C4-2B (cell line): ENCODE measurements around the gene PCF11.

Experiments
- ZFX ChIP-seq: fragments of 450-650 bp; IDR thresholded peaks from 2 replicates; pipeline ENCODE4 v1.6.1; 2017
- TF ChIP-seq, protein P1 (sequence below): fragments of 450-650 bp; conservative IDR thresholded peaks from 2 replicates; pipeline ENCODE4 v1.5.1; 2017; ENCODE audit warnings: mild to moderate bottlenecking

DNA sequence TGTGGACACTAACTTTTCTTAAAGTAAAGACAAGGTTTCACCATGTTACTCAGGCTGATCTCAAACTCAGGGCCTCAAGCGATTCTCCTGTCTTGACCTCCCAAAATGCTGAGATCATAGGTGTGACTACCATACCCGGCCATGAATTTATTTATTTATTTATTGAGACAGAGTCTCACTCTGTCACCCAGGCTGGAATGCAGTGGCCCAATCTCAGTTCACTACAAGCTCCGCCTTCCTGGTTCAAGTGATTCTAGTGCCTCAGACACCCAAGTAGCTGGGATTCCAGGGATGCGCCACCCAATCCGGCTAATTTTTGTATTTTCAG, 29.7 kb upstream of the PCF11 start:
- TF ChIP-seq, protein P1, sequence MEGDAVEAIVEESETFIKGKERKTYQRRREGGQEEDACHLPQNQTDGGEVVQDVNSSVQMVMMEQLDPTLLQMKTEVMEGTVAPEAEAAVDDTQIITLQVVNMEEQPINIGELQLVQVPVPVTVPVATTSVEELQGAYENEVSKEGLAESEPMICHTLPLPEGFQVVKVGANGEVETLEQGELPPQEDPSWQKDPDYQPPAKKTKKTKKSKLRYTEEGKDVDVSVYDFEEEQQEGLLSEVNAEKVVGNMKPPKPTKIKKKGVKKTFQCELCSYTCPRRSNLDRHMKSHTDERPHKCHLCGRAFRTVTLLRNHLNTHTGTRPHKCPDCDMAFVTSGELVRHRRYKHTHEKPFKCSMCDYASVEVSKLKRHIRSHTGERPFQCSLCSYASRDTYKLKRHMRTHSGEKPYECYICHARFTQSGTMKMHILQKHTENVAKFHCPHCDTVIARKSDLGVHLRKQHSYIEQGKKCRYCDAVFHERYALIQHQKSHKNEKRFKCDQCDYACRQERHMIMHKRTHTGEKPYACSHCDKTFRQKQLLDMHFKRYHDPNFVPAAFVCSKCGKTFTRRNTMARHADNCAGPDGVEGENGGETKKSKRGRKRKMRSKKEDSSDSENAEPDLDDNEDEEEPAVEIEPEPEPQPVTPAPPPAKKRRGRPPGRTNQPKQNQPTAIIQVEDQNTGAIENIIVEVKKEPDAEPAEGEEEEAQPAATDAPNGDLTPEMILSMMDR: no peak
- TF ChIP-seq ZFX: no peak
